ENCODE results near the gene SEPTIN7.

Gene SEPTIN7

DNA sequence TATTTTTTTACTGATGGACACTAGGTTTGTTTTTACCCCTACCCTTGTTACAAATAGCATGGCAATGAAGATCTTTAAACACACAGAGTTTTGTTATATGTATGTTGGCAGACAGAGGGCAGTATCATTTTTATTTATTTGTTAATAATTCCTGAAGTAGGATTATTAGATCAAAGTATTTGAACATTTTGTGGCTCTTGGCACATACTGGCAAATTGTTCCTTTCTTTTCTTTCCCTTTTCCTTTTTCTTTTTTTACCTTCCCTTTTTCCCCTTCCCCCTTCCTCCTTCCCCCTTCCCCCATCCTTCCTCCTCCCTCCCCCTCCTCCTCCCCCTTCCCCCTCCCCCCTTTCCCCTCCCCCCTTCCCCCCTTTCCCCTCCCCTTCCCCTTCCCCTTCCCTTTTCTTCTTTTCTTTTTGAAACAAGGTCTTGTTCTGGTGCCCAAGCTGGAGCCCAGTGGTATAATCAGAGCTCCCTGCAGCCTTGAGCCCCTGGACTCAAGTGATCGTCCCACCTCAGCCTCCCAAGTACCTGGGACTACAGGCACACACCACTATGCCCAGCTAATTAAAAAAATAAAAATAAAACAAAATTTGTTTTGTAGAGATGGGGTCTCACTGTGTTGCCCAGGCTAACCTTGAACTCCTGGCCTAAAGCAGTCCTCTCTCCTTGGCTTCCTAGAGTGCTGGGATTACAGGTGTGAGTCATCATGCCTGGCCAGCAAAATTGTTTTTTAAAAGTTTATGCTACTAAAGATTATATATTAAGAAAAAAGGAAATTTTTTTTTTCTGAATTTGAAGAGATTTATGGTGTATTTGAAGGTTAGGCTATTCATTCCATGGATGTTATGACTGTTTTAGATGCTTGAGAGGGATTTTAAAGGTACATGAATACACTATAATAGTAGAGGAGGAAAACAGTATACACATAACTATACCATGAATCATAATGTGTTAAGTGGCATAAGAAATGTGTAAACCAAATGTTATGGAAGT, 39.3 kb downstream of the SEPTIN7 start:
- no peak for DNase-seq (ENCODE audit: low read depth in 2 of 2)

- DNase-seq (ENCODE audit: low read depth in 2 of 2), result no peak
These were observed 46.1 kb downstream of the SEPTIN7 start for GRCh38 chr7:35846816-35847412.

GRCh38 chr7:35848725-35849124, 47.9 kb downstream of the SEPTIN7 start:
- no peak for DNase-seq (ENCODE audit: low read depth in 2 of 2)

GRCh38 chr7:35849158-35849831, 48.4 kb downstream of the SEPTIN7 start:
- DNase-seq (ENCODE audit: low read depth in 2 of 2), result no peak

- DNase-seq (ENCODE audit: low read depth in 2 of 2), result no peak
These were observed 49.1 kb downstream of the SEPTIN7 start for GRCh38 chr7:35849954-35850353.
